Left ventricle myocardium superior (tissue), 1 donor: ENCODE measurements around the gene SERPINE1. TPM values are rescaled to one million over a fixed set of nuclear protein-coding genes. Genes with fewer than 3 reads are reported as not detected.
"Not testable (repeated sequence)": the region's sequence is repeated elsewhere in the genome, so short reads cannot be mapped to it uniquely, and the experiment has no call there.

Experiments
- ATAC-seq: fragments of 200-7000 bp; cut with Tn5 transposase; one replicate; pipeline ENCODE4 v1.9.1; 2020; ENCODE audit warnings: mild to moderate bottlenecking, moderate library complexity
- DNase-seq: peaks from one replicate; pipeline ENCODE4 v3.0.0-alpha.2; 2020
- intact Hi-C: fragments of 100-400 bp; cut with micrococcal nuclease; formaldehyde crosslinking; loops from one replicate; pipeline ENCODE4 v1.11.0; 2022
- long read RNA-seq: library from polyadenylated mRNA; unstranded; transcript quantifications from one replicate; pipeline ENCODE4 v2.0.0, GENCODE V29; 2021
- total RNA-seq: library from RNA; stranded (reverse); fragmentation: NEBNext Ultra II Directional; extraction: Animal tissue kit (Norgen Biotek cat#: 25700); gene quantifications from one replicate; pipeline ENCODE4 v1.2.1, GENCODE V29; 2021
- donor health status: DM: no; HTN: yes; CAD: no; lungs with severe emphysema.

The SERPINE1 gene
- 1.3 TPM for total RNA-seq
- long read RNA-seq, partial matches to known transcripts = 0 of 1 reads
- long read RNA-seq, other reads (novel, unspliced or antisense) = 0 of 1 reads

DNA sequence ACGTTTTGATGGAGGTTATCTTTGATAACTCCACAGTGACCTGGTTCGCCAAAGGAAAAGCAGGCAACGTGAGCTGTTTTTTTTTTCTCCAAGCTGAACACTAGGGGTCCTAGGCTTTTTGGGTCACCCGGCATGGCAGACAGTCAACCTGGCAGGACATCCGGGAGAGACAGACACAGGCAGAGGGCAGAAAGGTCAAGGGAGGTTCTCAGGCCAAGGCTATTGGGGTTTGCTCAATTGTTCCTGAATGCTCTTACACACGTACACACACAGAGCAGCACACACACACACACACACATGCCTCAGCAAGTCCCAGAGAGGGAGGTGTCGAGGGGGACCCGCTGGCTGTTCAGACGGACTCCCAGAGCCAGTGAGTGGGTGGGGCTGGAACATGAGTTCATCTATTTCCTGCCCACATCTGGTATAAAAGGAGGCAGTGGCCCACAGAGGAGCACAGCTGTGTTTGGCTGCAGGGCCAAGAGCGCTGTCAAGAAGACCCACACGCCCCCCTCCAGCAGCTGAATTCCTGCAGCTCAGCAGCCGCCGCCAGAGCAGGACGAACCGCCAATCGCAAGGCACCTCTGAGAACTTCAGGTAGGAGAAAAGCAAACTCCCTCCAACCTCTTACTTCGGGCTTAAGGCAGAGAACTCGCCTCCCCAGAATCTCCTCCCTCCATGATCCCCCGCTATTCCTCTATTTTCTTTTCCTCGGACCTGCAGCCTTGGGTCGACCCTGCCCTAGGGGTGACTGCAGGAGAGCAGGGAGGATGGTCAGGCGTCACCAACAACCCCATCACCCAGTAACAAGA is at the start of gene SERPINE1:
SERPINE1 (plus strand) TSS at position 454 of the 809 bp plus-strand sequence. CDS start 1,290 bp downstream, outside the sequence.
- DNase-seq (peak; percentile 87), ATAC-seq (peak; percentile 88)
- intact Hi-C loops = no loop called here

DNA sequence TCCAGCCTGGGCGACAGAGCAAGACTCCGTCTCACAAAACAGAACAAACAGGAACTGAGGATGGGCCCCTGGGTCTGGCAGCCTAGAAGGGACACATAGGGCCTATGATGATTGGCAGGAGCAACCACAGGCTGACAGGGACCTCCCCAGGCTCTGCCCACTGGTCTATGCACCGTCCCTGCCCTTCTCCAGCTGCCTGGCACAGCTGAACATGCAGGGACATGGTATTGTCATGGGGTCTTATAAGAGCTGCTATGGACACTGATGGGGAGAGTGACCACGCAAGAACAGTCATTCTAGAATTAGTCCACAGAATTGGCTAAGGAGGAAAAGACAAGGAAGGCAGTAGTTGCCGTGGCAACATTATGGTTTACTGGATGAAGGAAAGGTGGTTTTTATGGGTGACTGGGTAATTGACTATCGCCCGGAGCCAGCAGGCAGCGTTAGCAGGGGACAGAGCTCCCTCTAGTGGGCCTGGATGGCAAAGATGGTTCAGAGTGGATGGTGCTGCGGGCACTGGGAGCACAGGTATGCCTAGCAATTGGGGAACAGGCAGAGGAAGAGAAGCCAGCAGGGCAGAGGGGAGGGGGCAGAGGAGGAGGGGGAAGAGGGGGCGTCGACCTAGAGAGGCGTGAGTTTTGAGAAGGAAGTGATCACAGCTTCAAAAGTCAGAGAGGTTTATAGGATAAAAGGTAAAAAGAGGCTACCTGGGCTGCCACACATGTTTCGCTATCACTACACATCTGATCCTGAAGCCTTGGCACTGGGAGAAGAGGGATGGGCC is 49.4 kb upstream of the SERPINE1 start:
- ATAC-seq = peak; percentile 89
- intact Hi-C loops = no loop called here
- peak; percentile 74 for DNase-seq

GRCh38 chr7:101081432-101081831 is 45.5 kb upstream of the SERPINE1 start:
- no peak for DNase-seq
- no peak for ATAC-seq
- intact Hi-C loops = loop anchor here (10.0 kb wide), 1 partner anchor 63 kb away; no protein-coding TSS in a partner anchor

DNA sequence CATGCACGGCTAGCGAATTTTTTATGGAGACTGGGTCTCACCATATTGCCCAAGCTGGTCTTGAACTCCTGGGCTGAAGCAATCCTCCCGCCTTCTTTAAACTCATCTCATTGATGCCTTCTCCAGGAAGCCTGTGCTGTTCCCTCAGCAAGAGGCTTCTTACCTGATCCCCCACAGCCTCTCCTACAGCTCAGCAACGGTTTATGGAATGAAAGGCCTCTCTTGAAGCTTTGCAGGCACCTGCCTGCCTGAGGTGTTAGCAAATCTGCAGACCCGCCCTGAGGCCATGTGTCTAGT is 42.1 kb upstream of the SERPINE1 start:
- ATAC-seq = no peak
- intact Hi-C loops = loop anchor here (10.0 kb wide), 1 partner anchor 60 kb away; no protein-coding TSS in a partner anchor
- no peak for DNase-seq

GRCh38 chr7:101085162-101085964 is 41.5 kb upstream of the SERPINE1 start, which contains the start of gene TRIM56:
TRIM56 (plus strand) TSS chr7:101085481; CDS start chr7:101087313, 1,832 bp downstream.
- ATAC-seq = peak; percentile 96
- intact Hi-C loops = loop anchor here (10.0 kb wide), 1 partner anchor 59 kb away; no protein-coding TSS in a partner anchor
- peak; percentile 91 for DNase-seq

- intact Hi-C loops = loop anchor here (10.0 kb wide), 1 partner anchor 57 kb away; no protein-coding TSS in a partner anchor
- DNase-seq = peak; percentile 35
- no peak for ATAC-seq
These were observed 39.4 kb upstream of the SERPINE1 start for GRCh38 chr7:101087334-101088068.

DNA sequence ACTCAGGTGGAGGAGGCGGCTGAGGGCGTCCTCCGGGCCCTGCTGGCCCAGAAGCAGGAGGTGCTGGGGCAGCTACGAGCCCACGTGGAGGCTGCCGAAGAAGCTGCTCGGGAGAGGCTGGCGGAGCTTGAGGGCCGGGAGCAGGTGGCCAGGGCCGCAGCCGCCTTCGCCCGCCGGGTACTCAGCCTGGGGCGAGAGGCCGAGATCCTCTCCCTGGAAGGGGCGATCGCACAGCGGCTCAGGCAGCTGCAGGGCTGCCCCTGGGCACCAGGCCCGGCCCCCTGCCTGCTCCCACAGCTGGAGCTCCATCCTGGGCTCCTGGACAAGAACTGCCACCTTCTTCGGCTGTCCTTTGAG is 38.9 kb upstream of the SERPINE1 start:
- no peak for ATAC-seq

GRCh38 chr7:101088858-101089529 is 37.9 kb upstream of the SERPINE1 start:
- ATAC-seq (no peak), DNase-seq (no peak)

More for the DNA sequence above, 38.9 kb upstream of the SERPINE1 start:
- intact Hi-C loops = loop anchor here (10.0 kb wide), 1 partner anchor 57 kb away; no protein-coding TSS in a partner anchor
- no peak for DNase-seq

GRCh38 chr7:101089876-101090275 is 37.0 kb upstream of the SERPINE1 start:
- intact Hi-C loops = loop anchor here (10.0 kb wide), 1 partner anchor 55 kb away; no protein-coding TSS in a partner anchor
- DNase-seq = no peak
- ATAC-seq = no peak

More at GRCh38 chr7:101088858-101089529, 37.9 kb upstream of the SERPINE1 start:
- intact Hi-C loops = loop anchor here (10.0 kb wide), 1 partner anchor 56 kb away; no protein-coding TSS in a partner anchor

GRCh38 chr7:101092266-101092905 is 34.5 kb upstream of the SERPINE1 start:
- intact Hi-C loops, DNase-seq, ATAC-seq: not testable (repeated sequence)

GRCh38 chr7:101093906-101094305 is 33.0 kb upstream of the SERPINE1 start:
- intact Hi-C loops = no loop called here
- no peak for ATAC-seq

GRCh38 chr7:101094376-101094775 is 32.5 kb upstream of the SERPINE1 start:
- DNase-seq (no peak), ATAC-seq (no peak)
- intact Hi-C loops = no loop called here

More at GRCh38 chr7:101093906-101094305, 33.0 kb upstream of the SERPINE1 start:
- no peak for DNase-seq

DNA sequence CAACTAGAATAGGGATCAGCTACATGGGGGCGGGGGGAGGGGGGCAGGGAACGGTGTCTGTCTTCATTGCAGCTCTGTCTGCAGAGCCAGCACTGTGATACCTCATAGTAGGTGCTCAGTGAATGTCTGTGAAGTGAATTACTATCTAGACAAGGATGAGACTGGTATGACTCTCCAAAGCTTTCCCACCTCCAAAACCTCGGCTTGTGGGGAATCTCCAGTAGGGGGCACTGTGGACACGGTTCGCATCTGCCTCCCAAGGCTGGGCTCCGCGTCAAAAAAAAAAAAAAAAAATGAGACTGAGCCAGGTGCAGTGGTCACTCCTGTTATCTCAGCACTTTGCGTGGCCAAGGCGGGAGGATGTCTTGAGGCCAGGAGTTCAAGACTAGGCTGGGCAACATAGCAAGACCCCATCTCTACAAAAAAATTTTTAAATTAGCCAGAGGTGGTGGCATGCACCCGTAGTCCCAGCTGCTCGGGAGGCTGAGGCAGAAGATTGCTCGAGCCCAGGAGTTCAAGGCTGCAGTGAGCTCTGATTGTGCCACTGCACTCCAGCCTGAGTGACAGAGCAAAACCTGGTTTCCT is 32.0 kb upstream of the SERPINE1 start:
- ATAC-seq (peak; percentile 63), DNase-seq (peak; percentile 55)
- intact Hi-C loops = no loop called here

- DNase-seq (no peak), ATAC-seq (no peak)
- intact Hi-C loops = no loop called here
These were observed 30.5 kb upstream of the SERPINE1 start for GRCh38 chr7:101096331-101096956.

DNA sequence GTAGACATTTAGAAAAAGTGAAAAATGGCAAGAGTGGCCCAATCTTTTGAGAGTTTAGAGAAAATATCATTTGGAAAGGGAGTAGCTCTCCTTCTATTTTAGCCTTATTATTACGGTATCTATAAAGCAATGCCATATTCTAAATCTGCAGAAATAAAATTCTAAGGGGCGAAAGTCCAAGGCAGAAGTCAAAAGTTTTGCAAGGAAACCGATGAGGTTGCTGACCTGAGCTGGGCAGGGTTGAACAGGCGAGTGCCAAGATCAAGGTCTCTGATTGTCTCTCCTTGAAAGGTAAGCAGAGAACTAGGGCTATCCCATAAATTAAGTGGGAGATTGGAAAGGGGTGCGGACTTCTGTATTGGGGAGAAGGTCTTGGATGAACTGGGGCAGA is 30.0 kb upstream of the SERPINE1 start:
- DNase-seq = no peak
- intact Hi-C loops = no loop called here
- ATAC-seq = no peak

GRCh38 chr7:101097561-101097960 is 29.3 kb upstream of the SERPINE1 start:
- intact Hi-C loops = no loop called here

More at GRCh38 chr7:101097561-101097960, 29.3 kb upstream of the SERPINE1 start:
- no peak for DNase-seq
- ATAC-seq = no peak
